ENCODE data around the gene DNAH7.

- TF ChIP-seq CTCF (conservative IDR thresholded peaks at IDR 0.05 in 1 of 2, IDR thresholded peaks at IDR 0.05 in 1 of 2; ENCODE audit: low read depth in 1 of 2, low read length in 2 of 2): no peak
- no peak for TF ChIP-seq EZH2 (IDR thresholded peaks at IDR 0.05; ENCODE audit: low read length, missing control alignments)
Measured at GRCh38 chr2:195810340-195811098, 258.1 kb downstream of the DNAH7 start.

Measured in fibroblast of lung (primary cell).